K562 (cell line): ENCODE data around the gene GNG14. TPM values are rescaled to one million over a fixed set of nuclear protein-coding genes. Genes with fewer than 3 reads are reported as not detected.
A peak's percentile ranks its signal among the peaks of the same experiment; 100 is the strongest.

Experiments
- HDGF ChIP-seq: fragments of 450-650 bp; IDR thresholded peaks from 2 replicates; pipeline ENCODE4 v1.6.1; 2016
- KAT7 ChIP-seq: sonication (generic); formaldehyde crosslinking; IDR thresholded peaks from 2 replicates; pipeline ENCODE4 v1.8.0; 2022; ENCODE audit warnings: missing genetic modification reagents, mild to moderate bottlenecking, borderline replicate concordance
- LCOR ChIP-seq: sonication (generic); formaldehyde crosslinking; IDR thresholded peaks from 2 replicates; pipeline ENCODE4 v1.8.0; 2022; ENCODE audit warnings: mild to moderate bottlenecking, missing genetic modification reagents
- MAZ ChIP-seq, 2 experiments: fragments of 450-650 bp in 1 of 2; sonication (generic) in 1 of 2; formaldehyde crosslinking; IDR thresholded peaks in 1 of 2; conservative IDR thresholded peaks in 1 of 2; 2 replicates each; pipeline versions ENCODE4 v1.4.0 to v1.5.0; 2020; ENCODE audit warnings: mild to moderate bottlenecking in 1 of 2, missing genetic modification reagents in 1 of 2
- PHB ChIP-seq: fragments of 250-450 bp; sonication (Bioruptor Pico); IDR thresholded peaks from 2 replicates; pipeline ENCODE4 v1.5.0; 2021
- POLR2AphosphoS5 ChIP-seq: IDR thresholded peaks from 2 replicates; pipeline ENCODE4 v1.6.1; 2011; ENCODE audit warnings: mild to moderate bottlenecking, low read depth, low read length, moderate library complexity; ENCODE audit not compliant: control insufficient read depth, insufficient read depth
- RFX1 ChIP-seq: fragments of 450-650 bp; IDR thresholded peaks from 2 replicates; pipeline ENCODE4 v1.6.1; 2016; ENCODE audit warnings: mild to moderate bottlenecking, moderate library complexity
- SRF ChIP-seq, 2 experiments: fragments of 250-450, 450-650 bp in 1 of 2; sonication (Bioruptor Pico) in 1 of 2; sonication (generic) in 1 of 2; formaldehyde crosslinking; IDR thresholded peaks; 2 replicates each; pipeline versions ENCODE4 v1.5.0 to v1.5.1; 2020 to 2022; ENCODE audit warnings: mild to moderate bottlenecking in 1 of 2, missing genetic modification reagents in 1 of 2
- THRB ChIP-seq: fragments of 450-650 bp; formaldehyde crosslinking; conservative IDR thresholded peaks from 2 replicates; pipeline ENCODE4 v1.4.0; 2022; ENCODE audit warnings: mild to moderate bottlenecking, missing genetic modification characterization
- ZBTB7A ChIP-seq: IDR thresholded peaks from 2 replicates; pipeline ENCODE4 v1.6.1; 2011; ENCODE audit warnings: low read depth, mild to moderate bottlenecking, low read length, moderate library complexity, borderline replicate concordance; ENCODE audit not compliant: control insufficient read depth
- ZNF764 ChIP-seq: fragments of 250-450 bp; sonication (Bioruptor Pico); IDR thresholded peaks from 2 replicates; pipeline ENCODE4 v1.4.0; 2020; ENCODE audit warnings: low read depth, mild to moderate bottlenecking, moderate library complexity
- polyA plus RNA-seq, 8 experiments: library from polyadenylated mRNA; depleted of rRNA in 4 of 8; stranded (reverse) in 5 of 8; unstranded in 3 of 8; fragments of >200 nt; fragmentation: Nextera tagmentation in 2 of 8; fragmentation: Illumina TruSeq in 1 of 8; extraction: Ambion mirVana in 2 of 8; extraction: Trizol in 1 of 8; gene quantifications; 2 replicates each; pipeline versions ENCODE4 v1.2.1 to v1.2.3, GENCODE V29; 2011 to 2014; ENCODE audit warnings: inconsistent platforms in 1 of 8, missing spikeins in 1 of 8
- total RNA-seq, 7 experiments: library from RNA; depleted of rRNA in 6 of 7; stranded (reverse); fragments of >200 nt in 6 of 7; fragmentation: Illumina TruSeq in 2 of 7; extraction: Trizol in 2 of 7; gene quantifications; 2 replicates each; pipeline versions ENCODE4 v1.2.1 to v1.2.3, GENCODE V29; 2011 to 2021; ENCODE audit warnings: low replicate concordance in 1 of 7
- TF ChIP-seq, protein P1 (sequence below), 2 experiments: fragments of 450-650 bp; formaldehyde crosslinking in 1 of 2; IDR thresholded peaks; 2 replicates each; pipeline versions ENCODE4 v1.4.0 to v1.6.1; 2014 to 2020; ENCODE audit warnings: mild to moderate bottlenecking in 2 of 2, borderline replicate concordance in 1 of 2, low read depth in 1 of 2
- TF ChIP-seq, protein P2 (sequence below), 2 experiments: IDR thresholded peaks; 2 replicates each; pipeline ENCODE4 v1.6.1; 2012; ENCODE audit warnings: improper control_type of control experiment in 2 of 2, low read depth in 2 of 2, low read length in 2 of 2, borderline replicate concordance in 1 of 2

The GNG14 gene
- total and polyA plus RNA-seq, 9 of the 15 experiments (the other 6 are each of a cell fraction or from before 2014, with no cell fraction given) = not detected

GRCh38 chr19:12681074-12681987, 6.5 kb upstream of the GNG14 start, which contains the start of gene DHPS (continued):
- TF ChIP-seq THRB = no peak
- TF ChIP-seq, protein P1, sequence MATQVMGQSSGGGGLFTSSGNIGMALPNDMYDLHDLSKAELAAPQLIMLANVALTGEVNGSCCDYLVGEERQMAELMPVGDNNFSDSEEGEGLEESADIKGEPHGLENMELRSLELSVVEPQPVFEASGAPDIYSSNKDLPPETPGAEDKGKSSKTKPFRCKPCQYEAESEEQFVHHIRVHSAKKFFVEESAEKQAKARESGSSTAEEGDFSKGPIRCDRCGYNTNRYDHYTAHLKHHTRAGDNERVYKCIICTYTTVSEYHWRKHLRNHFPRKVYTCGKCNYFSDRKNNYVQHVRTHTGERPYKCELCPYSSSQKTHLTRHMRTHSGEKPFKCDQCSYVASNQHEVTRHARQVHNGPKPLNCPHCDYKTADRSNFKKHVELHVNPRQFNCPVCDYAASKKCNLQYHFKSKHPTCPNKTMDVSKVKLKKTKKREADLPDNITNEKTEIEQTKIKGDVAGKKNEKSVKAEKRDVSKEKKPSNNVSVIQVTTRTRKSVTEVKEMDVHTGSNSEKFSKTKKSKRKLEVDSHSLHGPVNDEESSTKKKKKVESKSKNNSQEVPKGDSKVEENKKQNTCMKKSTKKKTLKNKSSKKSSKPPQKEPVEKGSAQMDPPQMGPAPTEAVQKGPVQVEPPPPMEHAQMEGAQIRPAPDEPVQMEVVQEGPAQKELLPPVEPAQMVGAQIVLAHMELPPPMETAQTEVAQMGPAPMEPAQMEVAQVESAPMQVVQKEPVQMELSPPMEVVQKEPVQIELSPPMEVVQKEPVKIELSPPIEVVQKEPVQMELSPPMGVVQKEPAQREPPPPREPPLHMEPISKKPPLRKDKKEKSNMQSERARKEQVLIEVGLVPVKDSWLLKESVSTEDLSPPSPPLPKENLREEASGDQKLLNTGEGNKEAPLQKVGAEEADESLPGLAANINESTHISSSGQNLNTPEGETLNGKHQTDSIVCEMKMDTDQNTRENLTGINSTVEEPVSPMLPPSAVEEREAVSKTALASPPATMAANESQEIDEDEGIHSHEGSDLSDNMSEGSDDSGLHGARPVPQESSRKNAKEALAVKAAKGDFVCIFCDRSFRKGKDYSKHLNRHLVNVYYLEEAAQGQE (IDR thresholded peaks at IDR 0.05; ENCODE audit: borderline replicate concordance) = peak; percentile 78
- TF ChIP-seq, protein P1 (CRISPR knock-in tag; IDR thresholded peaks at IDR 0.05; ENCODE audit: low read depth) = peak; percentile 83
- peak; percentile 62; the same call in 1 of the 2 replicates for TF ChIP-seq KAT7
- TF ChIP-seq ZNF764 (CRISPR knock-in tag) = no peak
- TF ChIP-seq HDGF = no peak
- TF ChIP-seq MAZ (CRISPR knock-in tag; conservative IDR thresholded peaks at IDR 0.05 in 1 of 2, IDR thresholded peaks at IDR 0.05 in 1 of 2) = peak; percentile 16 to 73
- TF ChIP-seq RFX1 = no peak
- TF ChIP-seq, protein P2, sequence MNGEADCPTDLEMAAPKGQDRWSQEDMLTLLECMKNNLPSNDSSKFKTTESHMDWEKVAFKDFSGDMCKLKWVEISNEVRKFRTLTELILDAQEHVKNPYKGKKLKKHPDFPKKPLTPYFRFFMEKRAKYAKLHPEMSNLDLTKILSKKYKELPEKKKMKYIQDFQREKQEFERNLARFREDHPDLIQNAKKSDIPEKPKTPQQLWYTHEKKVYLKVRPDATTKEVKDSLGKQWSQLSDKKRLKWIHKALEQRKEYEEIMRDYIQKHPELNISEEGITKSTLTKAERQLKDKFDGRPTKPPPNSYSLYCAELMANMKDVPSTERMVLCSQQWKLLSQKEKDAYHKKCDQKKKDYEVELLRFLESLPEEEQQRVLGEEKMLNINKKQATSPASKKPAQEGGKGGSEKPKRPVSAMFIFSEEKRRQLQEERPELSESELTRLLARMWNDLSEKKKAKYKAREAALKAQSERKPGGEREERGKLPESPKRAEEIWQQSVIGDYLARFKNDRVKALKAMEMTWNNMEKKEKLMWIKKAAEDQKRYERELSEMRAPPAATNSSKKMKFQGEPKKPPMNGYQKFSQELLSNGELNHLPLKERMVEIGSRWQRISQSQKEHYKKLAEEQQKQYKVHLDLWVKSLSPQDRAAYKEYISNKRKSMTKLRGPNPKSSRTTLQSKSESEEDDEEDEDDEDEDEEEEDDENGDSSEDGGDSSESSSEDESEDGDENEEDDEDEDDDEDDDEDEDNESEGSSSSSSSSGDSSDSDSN (IDR thresholded peaks at IDR 0.05; ENCODE audit: borderline replicate concordance in 1 of 2, low read depth in 2 of 2, low read length in 2 of 2) = peak in 1 of 2 experiments; percentile 83; a peak in 2 of 4 replicates
- TF ChIP-seq LCOR (CRISPR knock-in tag) = peak; percentile 67
- peak; percentile 53 for TF ChIP-seq POLR2AphosphoS5
- no peak for TF ChIP-seq PHB (CRISPR knock-in tag)
- TF ChIP-seq ZBTB7A = peak; percentile 60
- TF ChIP-seq SRF (CRISPR knock-in tag; IDR thresholded peaks at IDR 0.05) = peak; percentile 34 to 93; a peak in 2 of 4 replicates
